Naive B cell (primary cell): Measurements from ENCODE around the gene TYROBP. TPM values are rescaled to one million over a fixed set of nuclear protein-coding genes. Genes with fewer than 3 reads are reported as not detected.
"Not testable (repeated sequence)": the region's sequence is repeated elsewhere in the genome, so short reads cannot be mapped to it uniquely, and the experiment has no call there.

Experiments
- ATAC-seq, 2 donors: fragments of 150-1000 bp; cut with Tn5 transposase; 2 replicates each; pipeline ENCODE4 v1.10.0; 2021; ENCODE audit warnings: low read depth in 2 of 2, mild to moderate bottlenecking in 2 of 2, moderate library complexity in 2 of 2
- DNase-seq: peaks from one replicate; pipeline ENCODE4 v3.0.0; 2022
- H3K27ac Mint-ChIP-seq, 6 donors: one replicate each; pipeline ENCODE4 v1.8.0; 2020 to 2022; ENCODE audit warnings: mild to moderate bottlenecking in 6 of 6, mixed read lengths in 6 of 6, moderate library complexity in 5 of 6, inconsistent platforms in 2 of 6
- H3K27me3 Mint-ChIP-seq, 3 donors: one replicate each; pipeline ENCODE4 v1.8.0; 2021 to 2022; ENCODE audit warnings: mixed read lengths in 3 of 3, mild to moderate bottlenecking in 1 of 3
- H3K36me3 Mint-ChIP-seq, 2 donors: one replicate each; pipeline ENCODE4 v1.8.0; 2020 to 2022; ENCODE audit warnings: mixed read lengths in 2 of 2, inconsistent platforms in 1 of 2, mild to moderate bottlenecking in 1 of 2
- H3K4me1 Mint-ChIP-seq, 3 donors: one replicate each; pipeline ENCODE4 v1.8.0; 2020 to 2022; ENCODE audit warnings: mixed read lengths in 3 of 3, inconsistent platforms in 1 of 3, mild to moderate bottlenecking in 1 of 3, moderate library complexity in 1 of 3
- H3K4me3 Mint-ChIP-seq, 8 donors: one replicate each; pipeline ENCODE4 v1.8.0; 2020 to 2022; ENCODE audit warnings: mild to moderate bottlenecking in 8 of 8, mixed read lengths in 8 of 8, moderate library complexity in 8 of 8, inconsistent platforms in 2 of 8
- H3K9me3 Mint-ChIP-seq, 7 donors: one replicate each; pipeline ENCODE4 v1.8.0; 2020 to 2022; ENCODE audit warnings: mixed read lengths in 7 of 7, mild to moderate bottlenecking in 5 of 7, inconsistent platforms in 2 of 7, moderate library complexity in 1 of 7
- polyA plus RNA-seq, 6 donors: library from polyadenylated mRNA; unstranded; fragments of 300-500 nt; fragmentation: Illumina TruSeq; gene quantifications; one replicate each; pipeline ENCODE4 v1.2.3, GENCODE V29; 2021; ENCODE audit warnings: low read depth in 6 of 6

The TYROBP gene
- polyA plus RNA-seq, 6 donors from 2014 or later = 3.4 to 28.6 (median 8.3) TPM

DNA sequence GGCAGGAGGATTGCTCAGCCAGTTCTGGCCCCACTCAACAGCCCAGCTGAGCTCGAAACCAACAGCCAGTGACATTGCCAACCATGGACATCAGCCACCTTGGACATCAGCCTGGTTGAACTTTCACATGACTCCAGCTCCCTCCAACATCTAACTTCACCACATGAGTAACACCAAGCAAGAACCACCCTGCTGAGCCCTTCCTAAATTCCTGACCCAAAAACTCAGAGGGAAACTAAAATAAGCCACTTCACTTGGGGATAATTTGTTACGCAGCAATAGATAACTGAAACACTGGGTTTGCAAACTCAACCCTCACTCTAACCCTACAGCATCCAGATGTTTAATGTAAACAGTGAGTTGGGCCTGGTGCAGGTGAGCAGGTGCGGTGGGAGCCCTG is 17.4 kb upstream of the TYROBP start:
- Mint-ChIP-seq H3K27ac (no peak overlapping the region), H3K27me3 (no peaks in the 10 kb centered on the region), H3K4me3 (no peak overlapping the region), H3K9me3 (peaks cover 0 to 8% (median 0%) of the 10 kb centered on the region in 7 donors), H3K36me3 (no peaks in the 10 kb centered on the region), H3K4me1 (peaks cover 18 to 32% (median 23%) of the 10 kb centered on the region in 3 donors)
- no peak for ATAC-seq
- no peak for DNase-seq

DNA sequence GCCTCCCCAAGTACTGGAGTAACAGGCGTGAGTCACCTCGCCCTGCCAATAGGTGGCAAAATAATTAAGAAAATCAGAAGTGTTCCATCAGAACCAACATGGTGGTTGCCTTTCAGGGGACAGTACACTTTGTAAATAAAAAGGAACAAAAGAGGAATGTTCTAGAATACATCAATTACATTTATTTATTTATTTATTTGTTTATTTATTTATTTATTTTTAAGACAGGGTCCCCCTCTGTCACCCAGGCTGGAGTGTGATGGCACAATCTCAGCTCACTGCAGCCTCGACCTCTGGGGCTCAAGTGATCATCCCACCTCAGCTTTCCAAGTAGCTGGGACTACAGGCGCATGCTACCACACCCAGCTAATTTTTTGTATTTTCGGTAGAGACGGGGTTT is 12.9 kb upstream of the TYROBP start:
- Mint-ChIP-seq H3K27me3 (no peaks in the 10 kb centered on the region), H3K27ac (peak overlapping the region in 1 of 6 donors; percentile 67), H3K36me3 (no peaks in the 10 kb centered on the region), H3K9me3 (peaks cover 0 to 7% (median 0%) of the 10 kb centered on the region in 7 donors), H3K4me1 (peaks cover 0 to 4% (median 0%) of the 10 kb centered on the region in 3 donors), H3K4me3 (no peak overlapping the region)
- no peak for DNase-seq
- ATAC-seq = no peak

DNA sequence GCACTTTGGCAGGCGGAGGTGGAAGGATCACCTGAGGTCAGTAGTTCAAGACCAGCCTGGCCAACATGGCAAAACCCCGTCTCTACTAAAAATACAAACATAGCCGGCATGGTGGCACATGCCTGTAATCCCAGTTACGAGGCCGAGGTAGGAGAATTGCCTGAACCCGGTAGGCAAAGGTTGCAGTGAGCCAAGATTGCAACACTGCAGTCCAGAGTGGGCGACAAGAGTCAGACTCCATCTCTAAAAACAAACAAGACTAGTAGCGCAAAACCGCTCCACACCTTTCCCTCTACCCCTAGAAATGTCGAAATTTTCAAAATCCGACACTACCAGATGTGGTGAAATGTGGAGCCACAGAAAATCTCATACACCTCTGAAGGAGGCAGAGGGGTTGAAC is 11.2 kb upstream of the TYROBP start:
- Mint-ChIP-seq H3K4me1 (peaks cover 0 to 5% (median 4%) of the 10 kb centered on the region in 3 donors), H3K9me3 (no peaks in the 10 kb centered on the region), H3K27ac (no peak overlapping the region), H3K27me3 (no peaks in the 10 kb centered on the region), H3K36me3 (no peaks in the 10 kb centered on the region), H3K4me3 (no peak overlapping the region)
- ATAC-seq = no peak
- DNase-seq = no peak

DNA sequence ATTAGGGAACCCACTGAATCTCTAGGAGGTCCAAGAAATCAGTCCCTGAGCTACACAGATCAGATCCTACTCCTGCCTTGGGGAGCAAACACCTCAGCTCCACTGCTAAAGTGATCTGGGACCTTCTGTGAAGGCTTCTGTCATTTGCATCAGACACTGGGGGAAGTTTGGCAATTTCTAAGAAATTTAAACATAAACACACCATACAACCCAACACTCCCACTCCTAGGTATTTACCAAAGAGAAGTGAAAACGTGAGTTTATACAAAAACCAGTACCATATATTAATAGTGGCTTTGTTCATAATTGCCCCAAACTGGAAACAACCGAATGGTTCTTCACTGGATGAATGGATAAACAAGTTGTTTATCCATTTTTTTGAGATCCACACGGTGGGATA is 7.3 kb upstream of the TYROBP start:
- no peaks in the 10 kb centered on the region for H3K36me3 Mint-ChIP-seq
- ATAC-seq = no peak

DNA sequence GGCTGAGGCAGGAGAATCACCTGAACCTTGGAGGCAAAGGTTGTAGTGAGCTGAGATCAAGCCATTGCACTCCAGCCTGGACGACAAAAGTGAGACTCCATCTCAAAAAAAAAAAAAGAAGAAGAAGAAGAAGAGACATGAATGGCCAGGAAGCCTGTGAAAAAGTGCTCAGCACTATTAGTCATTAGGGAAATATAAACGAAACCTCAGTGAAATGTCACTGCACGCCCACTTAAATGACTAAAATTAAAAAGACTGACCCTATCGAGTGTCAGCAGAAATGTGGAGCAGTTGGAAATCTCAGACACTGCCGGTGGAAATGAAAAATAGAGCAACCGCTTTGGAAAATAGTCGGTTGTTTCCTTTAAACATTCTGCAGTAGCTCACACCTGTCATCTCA is 5.5 kb upstream of the TYROBP start:
- no peaks in the 10 kb centered on the region for H3K9me3 Mint-ChIP-seq
- H3K4me3 Mint-ChIP-seq = no peak overlapping the region
- no peak for ATAC-seq

More for the DNA sequence above, 7.3 kb upstream of the TYROBP start:
- no peaks in the 10 kb centered on the region for H3K9me3 Mint-ChIP-seq
- H3K4me1 Mint-ChIP-seq = peaks cover 5 to 11% (median 8%) of the 10 kb centered on the region in 3 donors
- no peaks in the 10 kb centered on the region for H3K27me3 Mint-ChIP-seq
- DNase-seq = no peak
- H3K4me3 Mint-ChIP-seq = no peak overlapping the region
- peak overlapping the region in 1 of 6 donors; percentile 34 for H3K27ac Mint-ChIP-seq

DNA sequence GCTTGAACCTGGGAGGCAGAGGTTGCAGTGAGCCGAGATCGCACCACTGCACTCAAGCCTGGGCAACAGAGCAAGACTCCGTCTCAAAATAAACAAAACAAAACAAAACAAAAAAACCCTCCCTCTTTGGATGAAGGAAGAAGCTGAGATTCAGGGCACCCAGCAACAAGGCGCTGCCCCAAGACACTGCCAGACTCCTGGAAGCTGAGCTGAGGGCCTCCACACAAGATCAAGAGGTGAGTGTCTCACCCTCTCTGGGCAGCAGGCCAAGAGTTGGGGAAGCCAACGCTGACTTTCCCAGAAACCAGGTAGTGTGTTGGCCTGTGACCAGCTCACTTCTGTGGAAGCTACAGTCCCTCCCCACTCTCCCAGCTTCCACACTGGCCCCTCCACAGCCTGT is 3.7 kb upstream of the TYROBP start:
- no peaks in the 10 kb centered on the region for H3K36me3 Mint-ChIP-seq
- H3K27me3 Mint-ChIP-seq = no peaks in the 10 kb centered on the region
- no peak overlapping the region for H3K4me3 Mint-ChIP-seq
- ATAC-seq (no peak), DNase-seq (no peak)
- peaks cover 28 to 43% (median 32%) of the 10 kb centered on the region in 3 donors for H3K4me1 Mint-ChIP-seq
- peak overlapping the region in 3 of 6 donors; percentile 56 to 94 (median 81) for H3K27ac Mint-ChIP-seq
- no peaks in the 10 kb centered on the region for H3K9me3 Mint-ChIP-seq

More for the DNA sequence above, 5.5 kb upstream of the TYROBP start:
- Mint-ChIP-seq H3K27ac (peak overlapping the region in 2 of 6 donors; percentile 34 to 42), H3K27me3 (no peaks in the 10 kb centered on the region), H3K4me1 (peaks cover 18 to 27% (median 19%) of the 10 kb centered on the region in 3 donors), H3K36me3 (no peaks in the 10 kb centered on the region)
- DNase-seq = no peak

DNA sequence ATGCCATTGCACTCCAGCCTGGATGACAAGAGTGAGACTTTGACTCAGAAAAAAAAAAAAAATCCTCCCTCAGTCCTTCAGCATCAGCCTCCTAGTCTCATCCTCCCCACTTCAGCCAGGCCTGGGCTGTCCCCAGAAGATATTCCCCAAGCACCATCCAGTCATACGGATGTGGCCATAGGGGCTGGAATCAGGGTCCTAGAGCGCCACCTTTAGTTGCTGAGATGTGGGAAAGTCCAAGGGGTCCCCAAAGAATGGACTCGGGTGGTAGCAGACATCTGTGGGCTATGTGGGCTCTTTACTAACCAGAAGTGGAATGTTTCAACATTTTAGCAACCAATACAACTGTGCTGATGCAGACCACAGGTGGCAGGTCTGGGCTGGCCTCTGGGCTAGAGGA is 3.1 kb upstream of the TYROBP start:
- DNase-seq (no peak), ATAC-seq (no peak)
- peak overlapping the region in 2 of 6 donors; percentile 42 to 94 for H3K27ac Mint-ChIP-seq
- no peak overlapping the region for H3K4me3 Mint-ChIP-seq
- H3K36me3 Mint-ChIP-seq = no peaks in the 10 kb centered on the region
- peaks cover 28 to 45% (median 32%) of the 10 kb centered on the region in 3 donors for H3K4me1 Mint-ChIP-seq
- H3K9me3 Mint-ChIP-seq = no peaks in the 10 kb centered on the region
- H3K27me3 Mint-ChIP-seq = no peaks in the 10 kb centered on the region

DNA sequence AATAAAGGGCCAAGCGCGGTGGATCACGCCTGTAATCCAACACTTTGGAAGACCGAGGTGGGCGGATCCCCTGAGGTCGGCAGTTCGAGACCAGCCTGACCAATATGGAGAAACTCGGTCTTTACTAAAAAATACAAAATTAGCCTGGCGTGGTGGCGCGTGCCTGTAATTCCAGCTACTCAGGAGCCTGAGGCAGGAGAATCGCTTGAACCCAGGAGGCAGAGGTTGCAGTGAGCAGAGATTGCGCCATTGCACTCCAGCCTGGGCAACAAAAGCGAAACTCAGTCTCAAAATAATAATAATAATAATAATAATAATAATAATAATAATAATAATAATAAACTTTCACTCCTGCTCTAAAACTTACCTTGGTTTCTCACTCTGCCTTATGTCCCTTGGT is 2.3 kb upstream of the TYROBP start:
- DNase-seq, H3K9me3 Mint-ChIP-seq, ATAC-seq, H3K27me3 Mint-ChIP-seq, H3K36me3 Mint-ChIP-seq: not testable (repeated sequence)
- peak overlapping the region in 3 of 6 donors; percentile 94 to 98 (median 96) for H3K27ac Mint-ChIP-seq
- H3K4me3 Mint-ChIP-seq = peak overlapping the region in 3 of 8 donors; percentile 3 to 68 (median 12)
- H3K4me1 Mint-ChIP-seq = peaks cover 28 to 45% (median 33%) of the 10 kb centered on the region in 3 donors

DNA sequence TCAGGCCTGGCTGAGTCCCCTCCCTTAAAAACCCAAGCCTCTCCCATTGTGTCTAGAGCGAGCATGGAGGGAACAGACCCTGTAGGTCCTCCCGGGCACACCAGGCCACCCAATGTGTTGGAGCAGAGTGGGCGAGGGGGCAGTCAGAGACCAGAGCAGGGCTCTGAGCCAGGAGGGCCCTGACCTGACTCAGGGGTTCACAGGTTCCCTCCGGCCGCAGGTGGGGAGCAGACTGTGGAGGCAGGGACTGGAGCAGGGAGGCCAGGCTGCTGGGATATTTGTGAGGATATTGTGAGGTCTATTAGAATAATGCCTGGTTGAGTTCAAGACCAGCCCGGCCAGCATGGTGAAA is 1.6 kb upstream of the TYROBP start:
- Mint-ChIP-seq H3K36me3 (no peaks in the 10 kb centered on the region), H3K9me3 (no peaks in the 10 kb centered on the region), H3K4me3 (peak overlapping the region; percentile 65 to 87 (median 76)), H3K27me3 (no peaks in the 10 kb centered on the region), H3K4me1 (peaks cover 29 to 52% (median 36%) of the 10 kb centered on the region in 3 donors), H3K27ac (peak overlapping the region; percentile 94 to 98 (median 96))
- ATAC-seq (no peak), DNase-seq (no peak)

DNA sequence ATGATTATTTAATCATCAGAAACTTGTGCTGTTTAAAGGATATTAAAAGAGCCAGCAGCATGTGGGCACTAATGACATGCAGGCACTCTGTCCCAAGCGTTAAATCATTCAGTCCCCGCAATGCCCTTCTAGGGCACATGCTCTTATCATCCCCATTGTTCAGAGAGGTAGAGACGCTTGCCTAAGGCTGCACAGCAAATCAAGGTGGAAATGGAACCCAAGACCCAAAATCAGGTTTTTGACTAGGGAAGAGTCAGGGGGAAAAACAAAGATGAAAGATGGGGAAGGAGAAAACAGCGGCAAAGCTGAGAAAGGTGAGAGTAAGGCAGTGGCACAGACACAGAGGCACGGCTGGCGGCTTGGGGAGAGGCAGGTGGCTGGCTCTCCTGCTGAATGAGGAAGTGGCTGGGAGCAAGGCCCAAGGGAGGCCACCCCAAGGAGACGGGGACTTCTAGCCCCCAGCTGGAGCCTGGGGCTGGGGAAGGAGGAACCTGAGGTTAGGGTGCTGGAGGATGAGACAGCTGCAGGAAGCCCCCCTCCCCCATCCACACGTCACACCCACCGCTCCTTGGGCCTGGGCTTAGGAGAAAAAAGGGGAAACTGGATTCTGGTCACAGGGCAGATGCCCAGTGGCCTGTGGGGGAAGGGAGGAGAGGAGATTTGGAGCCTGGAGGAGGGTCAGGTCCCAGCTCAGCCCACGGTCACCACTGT is 1.0 kb upstream of the TYROBP start:
- no peaks in the 10 kb centered on the region for H3K36me3 Mint-ChIP-seq
- H3K4me1 Mint-ChIP-seq = peaks cover 34 to 57% (median 40%) of the 10 kb centered on the region in 3 donors
- DNase-seq = peak; percentile 92
- peak; percentile 92 to 93 for ATAC-seq
- H3K9me3 Mint-ChIP-seq = no peaks in the 10 kb centered on the region
- H3K27ac Mint-ChIP-seq = peak overlapping the region; percentile 94 to 98 (median 96)
- H3K4me3 Mint-ChIP-seq = peak overlapping the region; percentile 65 to 87 (median 76)
- no peaks in the 10 kb centered on the region for H3K27me3 Mint-ChIP-seq

DNA sequence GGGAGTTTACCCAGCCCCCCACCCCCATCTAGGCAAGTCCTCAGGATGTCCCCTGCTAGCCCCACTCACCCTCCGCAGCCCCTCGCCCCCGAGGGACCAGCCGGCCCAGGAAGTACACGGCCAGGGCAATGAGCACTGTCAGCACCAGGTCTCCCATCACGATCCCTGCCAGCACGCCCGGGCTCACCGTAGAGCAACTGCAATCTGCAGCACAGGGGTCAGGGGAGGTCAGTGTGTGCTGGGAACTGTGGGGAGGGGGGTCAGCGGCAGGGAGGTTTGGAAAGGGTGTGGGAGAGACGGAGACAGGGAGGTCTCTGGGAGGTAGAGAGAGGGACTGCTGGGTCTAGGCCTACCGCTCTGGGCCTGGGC is 734 bp downstream of the TYROBP start:
- no peaks in the 10 kb centered on the region for H3K27me3 Mint-ChIP-seq
- H3K4me3 Mint-ChIP-seq = peak overlapping the region in 2 of 8 donors; percentile 30 to 73
- DNase-seq (no peak), ATAC-seq (no peak)
- H3K9me3 Mint-ChIP-seq = peaks cover 0 to 4% (median 0%) of the 10 kb centered on the region in 7 donors
- no peaks in the 10 kb centered on the region for H3K36me3 Mint-ChIP-seq
- H3K27ac Mint-ChIP-seq = peak overlapping the region in 5 of 6 donors; percentile 10 to 96 (median 94)
- H3K4me1 Mint-ChIP-seq = peaks cover 51 to 70% (median 57%) of the 10 kb centered on the region in 3 donors

DNA sequence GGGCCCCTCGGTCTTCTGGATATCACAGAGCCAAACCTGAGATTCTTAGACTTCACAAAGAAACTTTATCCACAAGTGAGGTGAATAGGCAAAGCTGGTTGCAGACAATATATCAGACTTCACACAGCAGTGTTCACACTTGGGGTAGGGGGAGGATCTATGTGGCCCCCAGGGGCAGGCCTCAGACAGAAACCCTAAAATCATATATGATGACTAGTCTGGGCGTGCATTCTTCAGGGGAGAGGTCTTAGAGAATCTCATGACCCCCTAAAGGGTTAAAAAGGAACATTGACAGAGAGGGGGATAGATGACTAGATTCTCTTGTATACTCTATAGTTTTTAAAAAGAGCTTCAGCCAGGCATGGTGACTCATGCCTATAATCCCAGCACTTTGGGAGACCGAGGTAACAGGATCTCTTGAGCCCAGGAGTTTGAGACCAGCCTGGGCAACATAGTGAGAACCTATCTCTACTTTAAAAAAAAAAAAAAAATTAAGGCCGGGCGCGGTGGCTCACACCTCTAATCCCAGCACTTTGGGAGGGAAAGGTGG is 2.8 kb downstream of the TYROBP start:
- peaks cover 65 to 81% (median 75%) of the 10 kb centered on the region in 3 donors for H3K4me1 Mint-ChIP-seq

DNA sequence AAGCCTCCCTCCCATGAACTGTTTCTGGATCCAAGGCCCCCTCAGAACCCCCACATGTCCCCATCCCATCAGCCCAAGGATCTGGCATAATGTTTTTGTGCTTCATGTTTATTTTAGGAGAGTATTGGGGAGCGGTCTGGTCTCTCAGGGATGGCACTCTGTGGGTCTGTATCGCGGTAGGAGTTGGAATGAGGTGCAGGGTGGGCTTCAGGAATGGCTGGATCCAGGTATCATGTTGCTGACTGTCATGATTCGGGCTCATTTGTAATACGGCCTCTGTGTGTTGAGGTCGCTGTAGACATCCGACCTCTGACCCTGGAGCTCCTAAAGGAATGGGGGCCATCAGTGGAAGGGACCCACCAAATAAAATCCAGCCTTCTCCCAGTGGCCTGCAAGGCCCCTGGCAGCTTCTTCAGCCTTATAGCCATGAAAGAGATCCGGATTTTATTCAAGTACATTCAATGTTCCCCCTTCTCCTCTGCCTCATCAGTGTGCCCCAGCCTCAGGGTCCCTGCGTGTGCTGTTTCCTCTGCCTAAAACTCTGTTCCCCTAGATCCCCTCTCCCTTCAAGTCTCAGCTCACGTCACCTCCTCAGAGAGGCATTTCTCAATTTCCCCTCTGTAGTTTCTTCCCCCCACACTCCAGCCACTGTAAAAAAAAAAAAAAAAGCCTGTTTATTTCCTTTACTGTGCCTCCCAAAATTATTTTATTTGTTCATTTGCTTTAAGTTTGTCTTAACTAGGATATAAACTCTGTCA is 3.6 kb downstream of the TYROBP start:
- no peaks in the 10 kb centered on the region for H3K27me3 Mint-ChIP-seq
- H3K36me3 Mint-ChIP-seq = no peaks in the 10 kb centered on the region
- ATAC-seq = no peak
- peak; percentile 6 for DNase-seq
- H3K4me3 Mint-ChIP-seq = peak overlapping the region in 7 of 8 donors; percentile 9 to 99 (median 89)
- peaks cover 66 to 76% (median 75%) of the 10 kb centered on the region in 3 donors for H3K4me1 Mint-ChIP-seq
- H3K9me3 Mint-ChIP-seq = peaks cover 0 to 4% (median 0%) of the 10 kb centered on the region in 7 donors
- peak overlapping the region; percentile 99 to 100 (median 100) for H3K27ac Mint-ChIP-seq

More for the DNA sequence above, 2.8 kb downstream of the TYROBP start:
- ATAC-seq = no peak
- Mint-ChIP-seq H3K36me3 (no peaks in the 10 kb centered on the region), H3K4me3 (peak overlapping the region in 2 of 8 donors; percentile 56 to 89), H3K27me3 (no peaks in the 10 kb centered on the region), H3K27ac (peak overlapping the region; percentile 22 to 100 (median 100)), H3K9me3 (peaks cover 0 to 4% (median 0%) of the 10 kb centered on the region in 7 donors)
- peak; percentile 6 for DNase-seq
